ENCODE data around the gene ARL5C. TPM values are rescaled to one million over a fixed set of nuclear protein-coding genes. Genes with fewer than 3 reads are reported as not detected.
A peak's percentile ranks its signal among the peaks of the same experiment; 100 is the strongest.

Gene ARL5C
- total and polyA plus RNA-seq, 2 experiments from 2014 or later: not detected

DNA sequence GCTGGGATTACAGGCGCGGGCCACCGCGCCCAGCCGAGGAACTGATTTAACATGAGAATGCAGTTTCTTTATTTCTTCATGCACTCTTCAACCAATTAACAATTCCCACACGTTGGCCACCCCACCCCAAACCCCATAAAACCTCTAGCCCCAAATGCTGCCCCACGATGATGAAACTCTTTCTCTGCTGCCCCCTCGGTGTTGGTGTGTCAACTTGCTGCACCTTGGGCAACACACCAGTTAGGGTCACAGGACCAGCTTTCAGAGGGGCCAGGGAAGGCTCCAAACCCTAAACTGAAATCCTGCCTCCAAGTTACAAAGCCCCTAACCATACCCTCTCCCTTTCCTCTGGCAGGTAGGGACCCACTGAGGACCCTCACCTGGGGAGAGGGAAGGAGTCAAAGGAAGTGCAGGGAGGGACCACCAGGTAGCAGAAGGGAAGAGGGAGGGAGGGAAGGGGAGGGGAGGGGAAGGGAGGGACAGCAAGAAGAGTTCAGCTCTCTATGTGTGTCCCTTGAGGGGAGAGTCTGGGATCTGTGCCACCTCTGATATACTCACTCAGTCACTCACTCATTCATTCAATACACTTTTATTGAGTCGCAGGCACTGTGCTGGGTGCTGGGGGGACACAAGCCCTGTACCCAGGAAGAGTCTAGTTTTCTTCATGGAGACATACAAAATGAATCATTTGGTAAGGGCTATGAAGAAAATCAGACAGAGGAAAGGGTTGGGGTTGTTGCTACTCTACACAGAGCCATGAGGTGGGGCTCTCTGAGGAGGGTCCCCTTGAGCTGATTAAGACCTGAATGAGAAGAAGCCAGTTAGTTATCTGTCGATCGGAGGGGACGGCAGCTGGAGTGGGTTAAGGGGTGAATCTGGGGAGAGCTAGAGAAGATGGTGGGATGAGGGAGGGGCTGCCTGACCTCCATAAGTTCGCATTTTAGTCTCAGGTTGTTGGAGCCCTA lies 18.5 kb downstream of the ARL5C start:
- Histone ChIP-seq H3F3A (ENCODE audit: insufficient read depth) (no peaks in the 10 kb centered on the region), H3K36me3 (ENCODE audit: low read depth) (no peaks in the 10 kb centered on the region), H2AFZ (no peak overlapping the region), H3K9me2 (ENCODE audit: insufficient read depth) (no peaks in the 10 kb centered on the region), H3K4me2 (ENCODE audit: unreplicated experiment) (no peak overlapping the region), H3K27me3 (replicated peaks; ENCODE audit: insufficient read depth) (no peaks in the 10 kb centered on the region; the same call in 1 of the 2 replicates), H3K79me2 (ENCODE audit: insufficient read depth) (no peaks in the 10 kb centered on the region), H3K9me3 (ENCODE audit: low read depth) (no peaks in the 10 kb centered on the region), H3K27ac (no peak overlapping the region), H3K9ac (no peak overlapping the region), H3K4me3 (no peak overlapping the region), H3K4me1 (ENCODE audit: insufficient read depth) (peaks cover 11% of the 10 kb centered on the region; the same call in 1 of the 2 replicates), H4K20me1 (ENCODE audit: insufficient read depth) (no peaks in the 10 kb centered on the region)
- in situ Hi-C loops (cut with MboI): loop anchor here (5.0 kb wide), 1 partner anchor 75 kb away; no protein-coding TSS in a partner anchor
- DNase-seq: no peak
- 77 to 80% methylated on average over 13 of the region's 13 CpGs for WGBS, 2 experiments (ENCODE audit: low coverage in 1 of 2, low lambda C conversion rate in 2 of 2, missing lambda C conversion rate in 2 of 2)
- TF ChIP-seq EZH2 (IDR thresholded peaks at IDR 0.05; ENCODE audit: insufficient read depth, poor library complexity, severe bottlenecking) (no peak), EZH2phosphoT487 (IDR thresholded peaks at IDR 0.05; ENCODE audit: insufficient read depth, low read depth) (no peak)

GRCh38 chr17:39146273-39146672 lies 19.7 kb downstream of the ARL5C start:
- H3K79me2 ChIP-seq (ENCODE audit: insufficient read depth): no peaks in the 10 kb centered on the region
- H3K9ac ChIP-seq: no peak overlapping the region
- H3K27ac ChIP-seq: no peak overlapping the region
- H3K4me1 ChIP-seq (ENCODE audit: insufficient read depth): peaks cover 11% of the 10 kb centered on the region; the same call in 1 of the 2 replicates
- no peaks in the 10 kb centered on the region for H3K36me3 ChIP-seq (ENCODE audit: low read depth)
- no peaks in the 10 kb centered on the region; the same call in 1 of the 2 replicates for H3K27me3 ChIP-seq (replicated peaks; ENCODE audit: insufficient read depth)
- DNase-seq: no peak
- 77 to 82% methylated on average over 3 of the region's 3 CpGs for WGBS, 2 experiments (ENCODE audit: low coverage in 1 of 2, low lambda C conversion rate in 2 of 2, missing lambda C conversion rate in 2 of 2)
- no peaks in the 10 kb centered on the region for H3F3A ChIP-seq (ENCODE audit: insufficient read depth)
- H2AFZ ChIP-seq: no peak overlapping the region
- no peak overlapping the region for H3K4me3 ChIP-seq
- H3K9me2 ChIP-seq (ENCODE audit: insufficient read depth): no peaks in the 10 kb centered on the region
- in situ Hi-C loops (cut with MboI): loop anchor here (5.0 kb wide), 1 partner anchor 74 kb away; no protein-coding TSS in a partner anchor
- no peak for TF ChIP-seq EZH2phosphoT487 (IDR thresholded peaks at IDR 0.05; ENCODE audit: insufficient read depth, low read depth)
- TF ChIP-seq EZH2 (IDR thresholded peaks at IDR 0.05; ENCODE audit: insufficient read depth, poor library complexity, severe bottlenecking): no peak
- no peaks in the 10 kb centered on the region for H4K20me1 ChIP-seq (ENCODE audit: insufficient read depth)
- no peaks in the 10 kb centered on the region for H3K9me3 ChIP-seq (ENCODE audit: low read depth)
- H3K4me2 ChIP-seq (ENCODE audit: unreplicated experiment): no peak overlapping the region

DNA sequence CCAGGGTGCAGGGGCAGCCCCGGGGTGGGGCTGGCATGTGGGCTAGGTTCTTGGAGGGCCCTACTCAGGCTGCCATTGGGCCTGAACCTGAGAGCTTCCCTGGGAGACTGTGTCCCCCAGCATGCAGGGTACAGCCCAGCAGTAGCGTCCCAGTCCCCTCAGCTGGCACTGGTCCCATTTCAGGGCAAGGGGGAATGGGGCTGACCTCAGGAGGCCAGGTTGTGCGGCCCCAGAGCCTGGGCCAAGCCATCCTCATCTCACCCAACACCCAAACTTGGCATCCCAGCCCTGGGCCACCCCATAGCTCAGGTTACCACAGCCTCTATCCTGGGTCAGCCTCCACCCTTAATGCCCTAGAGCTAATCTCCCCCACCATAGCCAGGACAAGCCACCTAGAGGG lies 20.8 kb downstream of the ARL5C start:
- Histone ChIP-seq H3K9me2 (ENCODE audit: insufficient read depth) (no peaks in the 10 kb centered on the region), H3K4me3 (no peak overlapping the region), H3K4me1 (ENCODE audit: insufficient read depth) (peaks cover 11% of the 10 kb centered on the region; the same call in 1 of the 2 replicates), H3K27ac (no peak overlapping the region), H3K9me3 (ENCODE audit: low read depth) (no peaks in the 10 kb centered on the region), H3K9ac (no peak overlapping the region), H3K79me2 (ENCODE audit: insufficient read depth) (no peaks in the 10 kb centered on the region), H4K20me1 (ENCODE audit: insufficient read depth) (no peaks in the 10 kb centered on the region), H2AFZ (no peak overlapping the region), H3K36me3 (ENCODE audit: low read depth) (no peaks in the 10 kb centered on the region), H3K27me3 (replicated peaks; ENCODE audit: insufficient read depth) (no peaks in the 10 kb centered on the region; the same call in 1 of the 2 replicates), H3K4me2 (ENCODE audit: unreplicated experiment) (no peak overlapping the region), H3F3A (ENCODE audit: insufficient read depth) (no peaks in the 10 kb centered on the region)
- TF ChIP-seq EZH2 (IDR thresholded peaks at IDR 0.05; ENCODE audit: insufficient read depth, poor library complexity, severe bottlenecking) (no peak), EZH2phosphoT487 (IDR thresholded peaks at IDR 0.05; ENCODE audit: insufficient read depth, low read depth) (no peak)
- no peak for DNase-seq
- 65 to 75% methylated on average over 2 to 3 of the region's 3 CpGs for WGBS, 2 experiments (ENCODE audit: low coverage in 1 of 2, low lambda C conversion rate in 2 of 2, missing lambda C conversion rate in 2 of 2)
- in situ Hi-C loops (cut with MboI): loop anchor here (5.0 kb wide), 1 partner anchor 73 kb away; no protein-coding TSS in a partner anchor

DNA sequence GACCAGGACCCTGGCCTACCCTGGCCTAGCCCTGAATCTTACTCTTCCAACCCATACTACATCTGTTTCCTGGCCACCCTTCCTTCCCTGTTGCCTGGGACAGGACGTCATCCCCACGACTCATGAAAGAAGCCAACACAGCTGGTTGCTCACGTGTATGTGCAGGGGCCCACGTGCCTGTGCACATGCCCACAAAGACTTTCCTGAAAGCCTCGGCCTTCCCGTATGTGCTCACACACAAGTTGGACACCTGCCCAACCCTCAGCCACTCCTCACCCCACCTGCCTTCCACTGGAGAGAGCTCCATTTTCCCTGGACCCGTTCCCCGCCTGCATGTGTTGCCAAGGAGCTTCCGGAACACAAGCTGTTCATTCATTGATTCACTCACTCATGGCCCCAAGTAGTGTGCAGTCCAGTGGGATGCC lies 21.5 kb downstream of the ARL5C start:
- no peak overlapping the region for H3K4me2 ChIP-seq (ENCODE audit: unreplicated experiment)
- H3F3A ChIP-seq (ENCODE audit: insufficient read depth): no peaks in the 10 kb centered on the region
- 0 out of 2 replicates have a peak overlapping the region, but pooled peaks have one; percentile 13 for H3K9ac ChIP-seq
- H2AFZ ChIP-seq: 0 out of 2 replicates have a peak overlapping the region, but pooled peaks have one; percentile 9
- no peaks in the 10 kb centered on the region for H3K79me2 ChIP-seq (ENCODE audit: insufficient read depth)
- H3K9me3 ChIP-seq (ENCODE audit: low read depth): no peaks in the 10 kb centered on the region
- H3K9me2 ChIP-seq (ENCODE audit: insufficient read depth): no peaks in the 10 kb centered on the region
- peak; percentile 91 for DNase-seq
- peak overlapping the region; percentile 22 for H3K27ac ChIP-seq
- no peaks in the 10 kb centered on the region for H3K36me3 ChIP-seq (ENCODE audit: low read depth)
- in situ Hi-C loops (cut with MboI): no loop called here
- TF ChIP-seq EZH2phosphoT487 (IDR thresholded peaks at IDR 0.05; ENCODE audit: insufficient read depth, low read depth) (no peak), EZH2 (IDR thresholded peaks at IDR 0.05; ENCODE audit: insufficient read depth, poor library complexity, severe bottlenecking) (no peak)
- H4K20me1 ChIP-seq (ENCODE audit: insufficient read depth): no peaks in the 10 kb centered on the region
- no peaks in the 10 kb centered on the region for H3K27me3 ChIP-seq (replicated peaks; ENCODE audit: insufficient read depth)
- H3K4me3 ChIP-seq: no peak overlapping the region
- H3K4me1 ChIP-seq (ENCODE audit: insufficient read depth): peaks cover 14% of the 10 kb centered on the region
- WGBS, 2 experiments (ENCODE audit: low coverage in 1 of 2, low lambda C conversion rate in 2 of 2, missing lambda C conversion rate in 2 of 2): 18 to 28% methylated on average over 7 to 9 of the region's 9 CpGs
